IgD-negative memory B cell (primary cell): ENCODE results near the gene IDUA. TPM values are rescaled to one million over a fixed set of nuclear protein-coding genes. Genes with fewer than 3 reads are reported as not detected.

Experiments
- H3K27ac Mint-ChIP-seq, 3 donors: one replicate each; pipeline ENCODE4 v1.8.0; 2020 to 2022; ENCODE audit warnings: mild to moderate bottlenecking in 3 of 3, mixed read lengths in 3 of 3, moderate library complexity in 1 of 3
- H3K27me3 Mint-ChIP-seq: one replicate; pipeline ENCODE4 v1.8.0; 2021; ENCODE audit warnings: mixed read lengths
- H3K36me3 Mint-ChIP-seq: one replicate; pipeline ENCODE4 v1.8.0; 2020; ENCODE audit warnings: mild to moderate bottlenecking, mixed read lengths
- H3K4me1 Mint-ChIP-seq, 3 donors: one replicate each; pipeline ENCODE4 v1.8.0; 2020 to 2022; ENCODE audit warnings: mixed read lengths in 3 of 3, mild to moderate bottlenecking in 1 of 3
- H3K4me3 Mint-ChIP-seq, 4 donors: one replicate each; pipeline ENCODE4 v1.8.0; 2020 to 2022; ENCODE audit warnings: mild to moderate bottlenecking in 4 of 4, mixed read lengths in 4 of 4, moderate library complexity in 3 of 4
- H3K9me3 Mint-ChIP-seq, 3 donors: one replicate each; pipeline ENCODE4 v1.8.0; 2020 to 2021; ENCODE audit warnings: mixed read lengths in 3 of 3, mild to moderate bottlenecking in 1 of 3
- polyA plus RNA-seq: library from polyadenylated mRNA; unstranded; fragments of 300-500 nt; fragmentation: Illumina TruSeq; gene quantifications from one replicate; pipeline ENCODE4 v1.2.3, GENCODE V29; 2021

The IDUA gene
- polyA plus RNA-seq, 1 donor from 2014 or later, result 8.5 TPM

- Mint-ChIP-seq H3K27ac (no peak overlapping the region), H3K27me3 (no peaks in the 10 kb centered on the region), H3K9me3 (no peaks in the 10 kb centered on the region), H3K4me1 (no peaks in the 10 kb centered on the region), H3K4me3 (no peak overlapping the region), H3K36me3 (peaks cover 5% of the 10 kb centered on the region)
These were observed 33.8 kb upstream of the IDUA start for GRCh38 chr4:952881-953573.

- Mint-ChIP-seq H3K9me3 (no peaks in the 10 kb centered on the region), H3K36me3 (peaks cover 5% of the 10 kb centered on the region), H3K4me1 (no peaks in the 10 kb centered on the region), H3K27ac (no peak overlapping the region), H3K4me3 (no peak overlapping the region), H3K27me3 (no peaks in the 10 kb centered on the region)
These were observed 33.3 kb upstream of the IDUA start for GRCh38 chr4:953574-953915.

- no peak overlapping the region for H3K4me3 Mint-ChIP-seq
- H3K36me3 Mint-ChIP-seq, result peaks cover 5% of the 10 kb centered on the region
- no peaks in the 10 kb centered on the region for H3K27me3 Mint-ChIP-seq
- peaks cover 0 to 2% (median 0%) of the 10 kb centered on the region in 3 donors for H3K9me3 Mint-ChIP-seq
- H3K4me1 Mint-ChIP-seq, result no peaks in the 10 kb centered on the region
- no peak overlapping the region for H3K27ac Mint-ChIP-seq
These were observed 32.4 kb upstream of the IDUA start for GRCh38 chr4:954211-955020.

- Mint-ChIP-seq H3K9me3 (peaks cover 0 to 2% (median 0%) of the 10 kb centered on the region in 3 donors), H3K4me3 (no peak overlapping the region), H3K4me1 (no peaks in the 10 kb centered on the region), H3K36me3 (peaks cover 5% of the 10 kb centered on the region), H3K27ac (no peak overlapping the region), H3K27me3 (no peaks in the 10 kb centered on the region)
These were observed 31.5 kb upstream of the IDUA start for GRCh38 chr4:955161-955921.

GRCh38 chr4:955931-956381, 30.9 kb upstream of the IDUA start:
- H3K4me1 Mint-ChIP-seq, result no peaks in the 10 kb centered on the region
- H3K27ac Mint-ChIP-seq, result no peak overlapping the region
- peaks cover 0 to 2% (median 0%) of the 10 kb centered on the region in 3 donors for H3K9me3 Mint-ChIP-seq
- H3K36me3 Mint-ChIP-seq, result peaks cover 5% of the 10 kb centered on the region
- H3K4me3 Mint-ChIP-seq, result no peak overlapping the region
- H3K27me3 Mint-ChIP-seq, result no peaks in the 10 kb centered on the region

- Mint-ChIP-seq H3K4me3 (no peak overlapping the region), H3K27me3 (no peaks in the 10 kb centered on the region), H3K4me1 (no peaks in the 10 kb centered on the region), H3K9me3 (peaks cover 0 to 2% (median 0%) of the 10 kb centered on the region in 3 donors), H3K36me3 (peaks cover 5% of the 10 kb centered on the region), H3K27ac (no peak overlapping the region)
These were observed 30.2 kb upstream of the IDUA start for GRCh38 chr4:956531-957230.

GRCh38 chr4:957231-957580, 29.6 kb upstream of the IDUA start:
- H3K4me1 Mint-ChIP-seq, result no peaks in the 10 kb centered on the region
- no peaks in the 10 kb centered on the region for H3K27me3 Mint-ChIP-seq
- H3K27ac Mint-ChIP-seq, result no peak overlapping the region
- H3K4me3 Mint-ChIP-seq, result no peak overlapping the region
- peaks cover 0 to 2% (median 0%) of the 10 kb centered on the region in 3 donors for H3K9me3 Mint-ChIP-seq
- H3K36me3 Mint-ChIP-seq, result peaks cover 5% of the 10 kb centered on the region

GRCh38 chr4:957581-958313, 29.1 kb upstream of the IDUA start:
- H3K4me1 Mint-ChIP-seq, result no peaks in the 10 kb centered on the region
- no peak overlapping the region for H3K4me3 Mint-ChIP-seq
- no peaks in the 10 kb centered on the region for H3K27me3 Mint-ChIP-seq
- H3K27ac Mint-ChIP-seq, result no peak overlapping the region
- H3K36me3 Mint-ChIP-seq, result peaks cover 5% of the 10 kb centered on the region
- H3K9me3 Mint-ChIP-seq, result peaks cover 0 to 2% (median 0%) of the 10 kb centered on the region in 3 donors

- Mint-ChIP-seq H3K36me3 (peaks cover 5% of the 10 kb centered on the region), H3K4me1 (no peaks in the 10 kb centered on the region), H3K27me3 (no peaks in the 10 kb centered on the region), H3K27ac (peak overlapping the region in 1 of 3 donors; percentile 56), H3K9me3 (peaks cover 0 to 2% (median 0%) of the 10 kb centered on the region in 3 donors), H3K4me3 (no peak overlapping the region)
These were observed 28.6 kb upstream of the IDUA start for GRCh38 chr4:958314-958665.

- H3K4me1 Mint-ChIP-seq, result no peaks in the 10 kb centered on the region
- H3K27me3 Mint-ChIP-seq, result no peaks in the 10 kb centered on the region
- peaks cover 5% of the 10 kb centered on the region for H3K36me3 Mint-ChIP-seq
- peaks cover 0 to 2% (median 0%) of the 10 kb centered on the region in 3 donors for H3K9me3 Mint-ChIP-seq
- peak overlapping the region in 1 of 3 donors; percentile 56 for H3K27ac Mint-ChIP-seq
- peak overlapping the region in 1 of 4 donors; percentile 39 for H3K4me3 Mint-ChIP-seq
These were observed 28.0 kb upstream of the IDUA start for GRCh38 chr4:958696-959337.

GRCh38 chr4:959338-960139, 27.3 kb upstream of the IDUA start:
- H3K27ac Mint-ChIP-seq, result no peak overlapping the region
- peak overlapping the region in 1 of 4 donors; percentile 12 for H3K4me3 Mint-ChIP-seq
- H3K36me3 Mint-ChIP-seq, result peaks cover 5% of the 10 kb centered on the region
- H3K4me1 Mint-ChIP-seq, result no peaks in the 10 kb centered on the region
- H3K9me3 Mint-ChIP-seq, result peaks cover 0 to 2% (median 0%) of the 10 kb centered on the region in 3 donors
- no peaks in the 10 kb centered on the region for H3K27me3 Mint-ChIP-seq

- H3K27me3 Mint-ChIP-seq, result no peaks in the 10 kb centered on the region
- no peaks in the 10 kb centered on the region for H3K4me1 Mint-ChIP-seq
- H3K9me3 Mint-ChIP-seq, result peaks cover 0 to 2% (median 0%) of the 10 kb centered on the region in 3 donors
- no peak overlapping the region for H3K27ac Mint-ChIP-seq
- no peak overlapping the region for H3K4me3 Mint-ChIP-seq
- H3K36me3 Mint-ChIP-seq, result peaks cover 2% of the 10 kb centered on the region
These were observed 26.7 kb upstream of the IDUA start for GRCh38 chr4:960140-960635.
